GM12878 (cell line): ENCODE results near the gene NFATC1. TPM values are rescaled to one million over a fixed set of nuclear protein-coding genes. Genes with fewer than 3 reads are reported as not detected.

Experiments used
- ATAC-seq: fragments of 200-7000 bp; cut with Tn5 transposase; 3 replicates; pipeline ENCODE4 v1.9.1; 2020; ENCODE audit warnings: mild to moderate bottlenecking, moderate library complexity
- BruUV-seq: library from RNA; stranded (reverse); fragments of 400-500 nt; replicated peaks from 2 replicates; lab custom pipeline; 2021; lab: Mats Ljungman, UMichigan
- CTCF ChIA-PET: fragments of 300-600 bp; sonication (Branson Sonifier 250); formaldehyde crosslinking; extraction: SDS; loops from one replicate; lab custom pipeline; 2021; ENCODE audit warnings: inconsistent platforms; lab: Yijun Ruan, JAX
- POLR2A ChIA-PET: fragments of 350-600 bp; formaldehyde crosslinking; extraction: SDS; loops from one replicate; lab custom pipeline; 2021; ENCODE audit warnings: inconsistent platforms; lab: Charles Lee
- RAD21 ChIA-PET: fragments of 300-600 bp; sonication (Branson Sonifier 250); formaldehyde crosslinking; loops from one replicate; lab custom pipeline; 2023; ENCODE audit warnings: antibody characterized with exemption; ENCODE audit not compliant: unreplicated experiment; lab: Charles Lee
- SMC1A ChIA-PET: fragments of 300-600 bp; sonication (Branson Sonifier 250); formaldehyde crosslinking; loops from one replicate; lab custom pipeline; 2023; ENCODE audit not compliant: unreplicated experiment, uncharacterized antibody; lab: Charles Lee
- DNase-seq: peaks from one replicate; pipeline ENCODE4 v3.0.0-alpha.2; 2011; ENCODE audit warnings: low read depth, low spot score
- FAIRE-seq: peaks from 3 replicates; lab custom pipeline; 2011; peaks lifted over from hg19 to GRCh38; lab: Jason Lieb, UNC
- H2AFZ ChIP-seq: 2 replicates; pipeline ENCODE4 v1.6.0; 2011; ENCODE audit warnings: low read depth, low read length, control low read depth; ENCODE audit not compliant: control insufficient read depth
- H3K27ac ChIP-seq: 2 replicates; pipeline ENCODE4 v1.5.1; 2011; ENCODE audit warnings: control low read depth; ENCODE audit not compliant: control insufficient read depth, insufficient read depth
- H3K27me3 ChIP-seq, 2 experiments: replicated peaks in 1 of 2; 2 replicates each; pipeline versions ENCODE4 v1.6.0 to v1.6.1; 2011; ENCODE audit warnings: low read length in 1 of 2; ENCODE audit not compliant: control insufficient read depth in 2 of 2, insufficient read depth in 2 of 2
- H3K36me3 ChIP-seq, 2 experiments: 2 replicates each; pipeline ENCODE4 v1.5.1; 2011; ENCODE audit warnings: low read length in 1 of 2; ENCODE audit not compliant: control insufficient read depth in 2 of 2, insufficient read depth in 2 of 2
- H3K4me1 ChIP-seq: 2 replicates; pipeline ENCODE4 v1.6.1; 2011; ENCODE audit warnings: mild to moderate bottlenecking, low read length, moderate library complexity, mixed read lengths; ENCODE audit not compliant: control insufficient read depth, insufficient read depth
- H3K4me2 ChIP-seq: 2 replicates; pipeline ENCODE4 v1.6.0; 2011; ENCODE audit warnings: control low read depth; ENCODE audit not compliant: control insufficient read depth, insufficient read depth
- H3K4me3 ChIP-seq: fragments of 200-600 bp; sonication (generic); 2 replicates; pipeline ENCODE4 v1.5.1; 2016
- H3K79me2 ChIP-seq: 2 replicates; pipeline ENCODE4 v1.6.0; 2011; ENCODE audit warnings: low read length; ENCODE audit not compliant: control insufficient read depth, insufficient read depth
- H3K9ac ChIP-seq: 2 replicates; pipeline ENCODE4 v1.8.0; 2011; ENCODE audit warnings: low read length, control low read depth, mixed read lengths; ENCODE audit not compliant: control insufficient read depth, insufficient read depth
- H3K9me3 ChIP-seq: replicated peaks from 3 replicates; pipeline ENCODE4 v1.5.1; 2011; ENCODE audit warnings: mild to moderate bottlenecking, low read length; ENCODE audit not compliant: control insufficient read depth, insufficient read depth
- H4K20me1 ChIP-seq: 2 replicates; pipeline ENCODE4 v1.6.0; 2011; ENCODE audit not compliant: control insufficient read depth, insufficient read depth
- CHD2 ChIP-seq: IDR thresholded peaks from 2 replicates; pipeline ENCODE4 v1.6.1; 2011; ENCODE audit warnings: low read depth, low read length, improper control_type of control experiment, borderline replicate concordance
- PRDM15 ChIP-seq: fragments of 450-650 bp; formaldehyde crosslinking; IDR thresholded peaks from 2 replicates; pipeline ENCODE4 v1.4.0; 2020; ENCODE audit warnings: mild to moderate bottlenecking, moderate library complexity
- RELA ChIP-seq: fragments of 450-650 bp; IDR thresholded peaks from 2 replicates; pipeline ENCODE4 v1.8.0; 2014; ENCODE audit warnings: borderline replicate concordance; ENCODE audit not compliant: partially characterized antibody
- SMARCA5 ChIP-seq: fragments of 450-650 bp; IDR thresholded peaks from 2 replicates; pipeline ENCODE4 v1.6.1; 2017; ENCODE audit warnings: mild to moderate bottlenecking
- SRF ChIP-seq, 2 experiments: IDR thresholded peaks; 2 replicates each; pipeline ENCODE4 v1.6.1; 2011; ENCODE audit warnings: low read depth in 2 of 2, low read length in 2 of 2, mild to moderate bottlenecking in 1 of 2, moderate library complexity in 1 of 2
- ZBTB11 ChIP-seq: fragments of 450-650 bp; formaldehyde crosslinking; IDR thresholded peaks from 2 replicates; pipeline ENCODE4 v1.5.0; 2022; ENCODE audit warnings: mild to moderate bottlenecking, missing genetic modification characterization
- ZNF384 ChIP-seq: IDR thresholded peaks from 2 replicates; pipeline ENCODE4 v1.6.1; 2012; ENCODE audit warnings: low read depth, mild to moderate bottlenecking, low read length, improper control_type of control experiment, borderline replicate concordance
- WGBS: methylation state at CpG from one replicate; pipeline ENCODE4 v1.1.6; 2016; ENCODE audit warnings: low lambda C conversion rate; ENCODE audit not compliant: insufficient replicate concordance, insufficient coverage; ENCODE audit errors: missing lambda C conversion rate; 5-methylcytosine and 5-hydroxymethylcytosine counted together
- in situ Hi-C: fragments of 300-500 bp; cut with MboI; formaldehyde crosslinking; loops from 9 replicates; pipeline ENCODE4 v1.14.3; 2018; ENCODE audit warnings: mixed read lengths
- intact Hi-C: fragments of 100-400 bp; cut with micrococcal nuclease; formaldehyde crosslinking; loops from one replicate; pipeline ENCODE4 v1.14.2; 2022; ENCODE audit not compliant: unreplicated experiment
- polyA plus RNA-seq, 11 experiments: library from polyadenylated mRNA; depleted of rRNA in 4 of 11; unstranded in 6 of 11; stranded (reverse) in 5 of 11; fragments of >200 nt; fragmentation: Nextera tagmentation in 4 of 11; fragmentation: Illumina TruSeq in 1 of 11; extraction: Ambion mirVana in 4 of 11; extraction: Trizol in 1 of 11; gene quantifications; 1 replicate in 1 of 11; 2 replicates in 10 of 11; pipeline versions ENCODE4 v1.2.1 to v1.2.3, GENCODE V29; 2011 to 2016; ENCODE audit warnings: inconsistent platforms in 2 of 11, missing spikeins in 2 of 11, low read depth in 1 of 11
- total RNA-seq, 4 experiments: library from RNA; depleted of rRNA in 3 of 4; stranded (reverse); fragments of >200 nt in 3 of 4; fragmentation: Illumina TruSeq in 1 of 4; extraction: Trizol in 1 of 4; gene quantifications; 2 replicates each; pipeline versions ENCODE4 v1.2.1 to v1.2.3, GENCODE V29; 2013 to 2021

The NFATC1 gene
- total and polyA plus RNA-seq, 10 of the 15 experiments (the other 5 are each of a cell fraction or from before 2014, with no cell fraction given), result 0.84 to 20.8 (median 5.1) TPM

GRCh38 chr18:79427368-79428225 lies 31.9 kb downstream of the NFATC1 start (continued):
- TF ChIP-seq ZNF384 (no peak), SMARCA5 (no peak)

DNA sequence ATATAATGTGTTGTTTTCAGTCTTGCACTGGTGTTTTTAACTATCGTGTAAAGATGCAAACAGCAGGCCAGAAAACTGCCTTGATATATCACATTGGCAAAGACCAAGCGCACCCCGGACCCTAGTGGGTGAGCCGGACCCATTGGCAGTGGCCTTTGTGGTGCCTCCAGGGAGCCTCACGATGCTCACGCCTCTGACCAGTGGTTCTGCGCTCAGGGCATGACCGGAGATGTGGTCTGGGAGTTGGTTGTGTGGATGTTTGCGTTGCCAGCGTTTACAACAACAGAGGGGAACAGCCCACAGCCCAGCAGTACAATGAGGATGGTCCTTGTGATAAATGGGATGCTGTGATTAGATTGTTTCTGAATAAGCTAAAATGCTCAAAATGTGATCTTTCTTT lies 32.6 kb downstream of the NFATC1 start:
- H3K4me3 ChIP-seq, result no peak overlapping the region
- no peak for ATAC-seq
- no peaks in the 10 kb centered on the region for H3K4me1 ChIP-seq
- FAIRE-seq, result no peak
- H3K36me3 ChIP-seq, result peaks cover 0 to 2% of the 10 kb centered on the region in 2 experiments; a peak in 3 of 4 replicates
- 90% methylated on average over 10 of the region's 10 CpGs for WGBS
- no TSS peak for BruUV-seq
- H3K27ac ChIP-seq, result no peak overlapping the region
- intact Hi-C loops, result no loop called here
- no peak overlapping the region for H2AFZ ChIP-seq
- H3K4me2 ChIP-seq, result no peak overlapping the region
- H3K79me2 ChIP-seq, result no peaks in the 10 kb centered on the region
- H3K9me3 ChIP-seq, result no peaks in the 10 kb centered on the region; the same call in 2 of the 3 replicates
- no peaks in the 10 kb centered on the region; the same call in 1 of the 2 replicates for H4K20me1 ChIP-seq
- DNase-seq, result no peak
- SMC1A ChIA-PET, result interaction anchor here (1.3 kb wide), 1 partner anchor 40 kb away, joined by 3 read pairs; no protein-coding TSS in a partner anchor
- TF ChIP-seq CHD2, result no peak
- TF ChIP-seq ZBTB11 (CRISPR knock-in tag), result no peak
- no peak for TF ChIP-seq RELA
- no peak for TF ChIP-seq PRDM15 (CRISPR knock-in tag)
- TF ChIP-seq SRF (IDR thresholded peaks at IDR 0.05; ENCODE audit: low read depth in 2 of 2, low read length in 2 of 2), result no peak
- TF ChIP-seq, all 136 proteins: peak for 0
- ChIA-PET CTCF (no interaction called here), POLR2A (no interaction called here), RAD21 (no interaction called here)
- no peak overlapping the region for H3K9ac ChIP-seq
- no peaks in the 10 kb centered on the region for H3K27me3 ChIP-seq
- in situ Hi-C loops, result no loop called here
